WTC11 (cell line): Measurements from ENCODE around the gene AFF2. TPM values are rescaled to one million over a fixed set of nuclear protein-coding genes. Genes with fewer than 3 reads are reported as not detected.

Experiments used
- ATAC-seq: fragments of 200-7000 bp; cut with Tn5 transposase; 2 replicates; pipeline ENCODE4 v1.10.0; 2021; ENCODE audit warnings: mild to moderate bottlenecking, moderate library complexity
- CTCF ChIA-PET: fragments of 300-600 bp; sonication (Branson Sonifier 250); formaldehyde crosslinking; loops from one replicate; lab custom pipeline; 2021; ENCODE audit warnings: antibody characterized with exemption; lab: Charles Lee
- POLR2A ChIA-PET: fragments of 350-600 bp; sonication (Branson Sonifier 250); formaldehyde crosslinking; loops from one replicate; lab custom pipeline; 2021; ENCODE audit warnings: antibody characterized with exemption; lab: Charles Lee
- DNase-seq: peaks from one replicate; pipeline ENCODE4 v3.0.0; 2021; ENCODE audit warnings: low spot score
- H3K27ac Mint-ChIP-seq: 2 replicates; pipeline ENCODE4 v1.8.0; 2021; ENCODE audit warnings: mixed read lengths
- H3K27me3 Mint-ChIP-seq: 2 replicates; pipeline ENCODE4 v1.8.0; 2021; ENCODE audit warnings: low read depth, mild to moderate bottlenecking, moderate library complexity, mixed read lengths
- H3K36me3 Mint-ChIP-seq: 2 replicates; pipeline ENCODE4 v1.8.0; 2021; ENCODE audit warnings: mixed read lengths
- H3K4me1 Mint-ChIP-seq: 2 replicates; pipeline ENCODE4 v1.8.0; 2022; ENCODE audit warnings: mixed read lengths
- H3K4me3 Mint-ChIP-seq: 2 replicates; pipeline ENCODE4 v1.8.0; 2021; ENCODE audit warnings: mild to moderate bottlenecking, moderate library complexity, mixed read lengths
- H3K9me3 Mint-ChIP-seq: 2 replicates; pipeline ENCODE4 v1.8.0; 2021; ENCODE audit warnings: mixed read lengths
- CREB1 ChIP-seq: sonication (generic); formaldehyde crosslinking; IDR thresholded peaks from 2 replicates; pipeline ENCODE4 v1.8.0; 2023; ENCODE audit warnings: mild to moderate bottlenecking, missing genetic modification reagents
- HMGA2 ChIP-seq: fragments of 250-450 bp; sonication (Bioruptor Pico); IDR thresholded peaks from 2 replicates; pipeline ENCODE4 v1.4.0; 2021; ENCODE audit warnings: mild to moderate bottlenecking, moderate library complexity
- IRF2 ChIP-seq: sonication (generic); formaldehyde crosslinking; IDR thresholded peaks from 2 replicates; pipeline ENCODE4 v1.8.0; 2022; ENCODE audit warnings: low read depth, missing genetic modification reagents, borderline replicate concordance
- JUN ChIP-seq: sonication (generic); formaldehyde crosslinking; IDR thresholded peaks from 2 replicates; pipeline ENCODE4 v1.8.0; 2023; ENCODE audit warnings: mild to moderate bottlenecking, missing genetic modification reagents
- NFYB ChIP-seq: sonication (generic); formaldehyde crosslinking; conservative IDR thresholded peaks from 2 replicates; pipeline ENCODE4 v1.8.0; 2022; ENCODE audit warnings: low read depth, missing genetic modification reagents
- RORB ChIP-seq: fragments of 250-450 bp; sonication (Bioruptor Pico); IDR thresholded peaks from 2 replicates; pipeline ENCODE4 v1.9.0; 2021; ENCODE audit warnings: mild to moderate bottlenecking
- SP1 ChIP-seq: sonication (generic); formaldehyde crosslinking; conservative IDR thresholded peaks from 2 replicates; pipeline ENCODE4 v1.8.1; 2022; ENCODE audit warnings: missing genetic modification reagents
- TCF7 ChIP-seq: sonication (generic); formaldehyde crosslinking; IDR thresholded peaks from 2 replicates; pipeline ENCODE4 v1.8.0; 2022; ENCODE audit warnings: mild to moderate bottlenecking, low read depth, missing genetic modification reagents, moderate library complexity
- TEAD1 ChIP-seq: sonication (generic); formaldehyde crosslinking; IDR thresholded peaks from 2 replicates; pipeline ENCODE4 v1.8.0; 2022; ENCODE audit warnings: mild to moderate bottlenecking, missing genetic modification reagents
- ZNF138 ChIP-seq: sonication (generic); formaldehyde crosslinking; conservative IDR thresholded peaks from 2 replicates; pipeline ENCODE4 v1.8.1; 2022; ENCODE audit warnings: mild to moderate bottlenecking, moderate library complexity, missing genetic modification reagents
- ZNF219 ChIP-seq: sonication (generic); formaldehyde crosslinking; IDR thresholded peaks from 2 replicates; pipeline ENCODE4 v1.8.0; 2023; ENCODE audit warnings: missing genetic modification reagents, mild to moderate bottlenecking, borderline replicate concordance
- total RNA-seq: library from RNA; stranded (reverse); gene quantifications from 3 replicates; pipeline ENCODE4 v1.2.3, GENCODE V29; 2021
- TF ChIP-seq, protein P1 (sequence below): fragments of 200-600 bp; IDR thresholded peaks from 2 replicates; pipeline ENCODE4 v1.8.0; 2022; ENCODE audit warnings: antibody characterized with exemption
- TF ChIP-seq, protein P2 (sequence below): sonication (generic); formaldehyde crosslinking; IDR thresholded peaks from 2 replicates; pipeline ENCODE4 v1.8.1; 2023; ENCODE audit warnings: mild to moderate bottlenecking, missing genetic modification reagents, moderate library complexity
- TF ChIP-seq, protein P3 (sequence below): sonication (generic); formaldehyde crosslinking; IDR thresholded peaks from 2 replicates; pipeline ENCODE4 v1.8.1; 2022; ENCODE audit warnings: mild to moderate bottlenecking, missing genetic modification reagents, moderate library complexity, borderline replicate concordance
- TF ChIP-seq, protein P4 (sequence below): sonication (generic); formaldehyde crosslinking; IDR thresholded peaks from 2 replicates; pipeline ENCODE4 v1.8.1; 2023; ENCODE audit warnings: mild to moderate bottlenecking, missing genetic modification reagents, moderate library complexity
- TF ChIP-seq, protein P5 (sequence below): sonication (generic); formaldehyde crosslinking; IDR thresholded peaks from 2 replicates; pipeline ENCODE4 v1.8.1; 2022; ENCODE audit warnings: low read depth, missing genetic modification reagents, borderline replicate concordance
- TF ChIP-seq, protein P6 (sequence below): sonication (generic); formaldehyde crosslinking; IDR thresholded peaks from 2 replicates; pipeline ENCODE4 v1.8.1; 2023; ENCODE audit warnings: mild to moderate bottlenecking, moderate library complexity, missing genetic modification reagents

Gene AFF2
- total RNA-seq, 1 experiment from 2014 or later, result 7.6 TPM

DNA sequence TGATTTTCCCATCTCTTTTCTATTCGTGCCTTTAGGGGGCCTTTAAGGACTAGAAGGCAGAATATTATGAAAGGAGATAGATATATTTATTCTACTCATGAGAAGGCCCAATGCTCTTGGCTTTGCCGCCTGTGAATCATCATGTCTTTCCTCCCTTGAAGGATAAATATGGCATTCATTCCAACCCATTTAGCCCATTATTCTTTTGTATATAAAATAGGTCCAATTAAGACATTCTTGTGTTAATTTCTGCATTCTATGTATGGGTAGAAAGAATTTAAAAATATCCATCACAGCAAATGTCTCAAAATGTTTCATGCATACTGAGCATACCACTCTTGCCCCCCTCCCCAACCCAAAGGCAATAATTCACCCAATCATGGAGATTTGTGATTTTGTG, 115.1 kb downstream of the AFF2 start (continued):
- TF ChIP-seq, protein P1, sequence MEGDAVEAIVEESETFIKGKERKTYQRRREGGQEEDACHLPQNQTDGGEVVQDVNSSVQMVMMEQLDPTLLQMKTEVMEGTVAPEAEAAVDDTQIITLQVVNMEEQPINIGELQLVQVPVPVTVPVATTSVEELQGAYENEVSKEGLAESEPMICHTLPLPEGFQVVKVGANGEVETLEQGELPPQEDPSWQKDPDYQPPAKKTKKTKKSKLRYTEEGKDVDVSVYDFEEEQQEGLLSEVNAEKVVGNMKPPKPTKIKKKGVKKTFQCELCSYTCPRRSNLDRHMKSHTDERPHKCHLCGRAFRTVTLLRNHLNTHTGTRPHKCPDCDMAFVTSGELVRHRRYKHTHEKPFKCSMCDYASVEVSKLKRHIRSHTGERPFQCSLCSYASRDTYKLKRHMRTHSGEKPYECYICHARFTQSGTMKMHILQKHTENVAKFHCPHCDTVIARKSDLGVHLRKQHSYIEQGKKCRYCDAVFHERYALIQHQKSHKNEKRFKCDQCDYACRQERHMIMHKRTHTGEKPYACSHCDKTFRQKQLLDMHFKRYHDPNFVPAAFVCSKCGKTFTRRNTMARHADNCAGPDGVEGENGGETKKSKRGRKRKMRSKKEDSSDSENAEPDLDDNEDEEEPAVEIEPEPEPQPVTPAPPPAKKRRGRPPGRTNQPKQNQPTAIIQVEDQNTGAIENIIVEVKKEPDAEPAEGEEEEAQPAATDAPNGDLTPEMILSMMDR, result no peak
- no peak for TF ChIP-seq SP1
- no peak for TF ChIP-seq CREB1 (CRISPR knock-in tag)
- no peak for TF ChIP-seq HMGA2

DNA sequence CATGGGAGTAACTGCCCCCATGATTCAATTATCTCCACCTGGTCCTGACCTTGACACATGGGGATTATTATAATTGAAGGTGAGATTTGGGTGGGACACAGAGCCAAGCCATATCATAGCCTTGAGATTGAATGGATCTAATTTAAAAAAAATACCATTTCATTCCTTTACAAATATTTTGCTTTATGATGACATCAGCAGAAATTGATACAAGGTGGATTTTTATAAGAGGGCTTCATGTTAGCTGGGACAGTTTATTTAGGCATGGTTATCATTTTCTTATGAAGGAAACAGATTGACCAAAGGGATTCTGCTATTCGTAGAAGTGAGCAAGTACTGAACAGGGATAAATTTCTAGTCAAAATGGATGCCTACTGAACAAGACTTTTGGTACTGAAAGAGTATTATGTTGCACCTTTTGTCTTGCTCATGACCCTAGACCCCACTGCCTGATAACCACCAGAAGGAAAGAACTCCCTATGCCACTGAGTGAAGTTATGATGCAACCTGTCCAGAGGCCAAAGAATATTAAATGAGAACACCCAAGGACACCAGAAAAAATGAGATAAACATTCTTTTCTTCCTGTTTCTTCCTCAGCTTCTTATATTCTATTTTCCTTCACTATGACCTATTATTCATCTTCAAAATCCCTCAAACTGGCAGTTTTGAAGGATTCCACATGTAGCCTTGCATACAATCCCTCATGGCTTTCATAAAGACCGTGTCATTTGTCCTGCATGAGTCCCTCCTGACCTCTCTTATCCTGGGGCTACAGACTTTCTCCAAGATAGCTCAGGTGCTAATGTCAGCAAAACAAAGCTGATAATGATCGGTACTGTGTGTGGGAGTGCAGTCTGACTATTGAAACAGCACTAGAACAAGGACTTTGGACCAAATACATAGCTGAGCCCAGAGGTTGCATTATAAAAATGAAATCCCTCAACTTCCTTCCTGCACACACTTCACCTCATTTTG, 118.3 kb downstream of the AFF2 start:
- DNase-seq (no peak), ATAC-seq (no peak)
- CTCF ChIA-PET, result no interaction called here
- Mint-ChIP-seq H3K27ac (no peak overlapping the region), H3K36me3 (no peaks in the 10 kb centered on the region; the same call in 1 of the 2 replicates), H3K27me3 (no peaks in the 10 kb centered on the region), H3K9me3 (no peaks in the 10 kb centered on the region), H3K4me3 (no peak overlapping the region), H3K4me1 (peaks cover 13% of the 10 kb centered on the region)
- no peak for TF ChIP-seq IRF2 (CRISPR knock-in tag)
- TF ChIP-seq JUN (CRISPR knock-in tag), result no peak
- POLR2A ChIA-PET, result no interaction called here

DNA sequence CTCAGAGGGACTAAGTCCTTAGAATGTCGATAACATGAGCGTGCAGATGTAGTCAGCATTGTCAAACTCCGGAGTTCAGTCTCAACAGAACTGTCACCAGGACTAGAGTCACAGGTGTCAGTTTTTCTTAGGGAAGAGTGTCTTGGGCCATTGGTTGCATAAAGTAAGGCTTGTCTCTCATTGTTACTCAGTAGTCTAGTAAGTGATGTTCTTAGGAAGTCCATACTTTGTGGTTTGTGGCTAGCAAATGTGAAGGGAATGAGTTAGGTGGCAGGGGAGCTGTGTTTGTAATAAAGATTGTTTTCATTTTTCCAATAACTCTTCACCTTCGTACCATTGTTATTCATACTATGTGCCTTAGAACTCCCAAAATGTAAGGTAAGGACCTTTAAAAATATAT, 119.6 kb downstream of the AFF2 start:
- CTCF ChIA-PET, result no interaction called here
- TF ChIP-seq NFYB (no peak), ZNF138 (CRISPR knock-in tag) (no peak), ZNF219 (no peak)
- TF ChIP-seq, protein P2, sequence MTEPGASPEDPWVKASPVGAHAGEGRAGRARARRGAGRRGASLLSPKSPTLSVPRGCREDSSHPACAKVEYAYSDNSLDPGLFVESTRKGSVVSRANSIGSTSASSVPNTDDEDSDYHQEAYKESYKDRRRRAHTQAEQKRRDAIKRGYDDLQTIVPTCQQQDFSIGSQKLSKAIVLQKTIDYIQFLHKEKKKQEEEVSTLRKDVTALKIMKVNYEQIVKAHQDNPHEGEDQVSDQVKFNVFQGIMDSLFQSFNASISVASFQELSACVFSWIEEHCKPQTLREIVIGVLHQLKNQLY (CRISPR knock-in tag), result no peak
- TF ChIP-seq, protein P3, sequence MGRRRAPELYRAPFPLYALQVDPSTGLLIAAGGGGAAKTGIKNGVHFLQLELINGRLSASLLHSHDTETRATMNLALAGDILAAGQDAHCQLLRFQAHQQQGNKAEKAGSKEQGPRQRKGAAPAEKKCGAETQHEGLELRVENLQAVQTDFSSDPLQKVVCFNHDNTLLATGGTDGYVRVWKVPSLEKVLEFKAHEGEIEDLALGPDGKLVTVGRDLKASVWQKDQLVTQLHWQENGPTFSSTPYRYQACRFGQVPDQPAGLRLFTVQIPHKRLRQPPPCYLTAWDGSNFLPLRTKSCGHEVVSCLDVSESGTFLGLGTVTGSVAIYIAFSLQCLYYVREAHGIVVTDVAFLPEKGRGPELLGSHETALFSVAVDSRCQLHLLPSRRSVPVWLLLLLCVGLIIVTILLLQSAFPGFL (CRISPR knock-in tag), result no peak

DNA sequence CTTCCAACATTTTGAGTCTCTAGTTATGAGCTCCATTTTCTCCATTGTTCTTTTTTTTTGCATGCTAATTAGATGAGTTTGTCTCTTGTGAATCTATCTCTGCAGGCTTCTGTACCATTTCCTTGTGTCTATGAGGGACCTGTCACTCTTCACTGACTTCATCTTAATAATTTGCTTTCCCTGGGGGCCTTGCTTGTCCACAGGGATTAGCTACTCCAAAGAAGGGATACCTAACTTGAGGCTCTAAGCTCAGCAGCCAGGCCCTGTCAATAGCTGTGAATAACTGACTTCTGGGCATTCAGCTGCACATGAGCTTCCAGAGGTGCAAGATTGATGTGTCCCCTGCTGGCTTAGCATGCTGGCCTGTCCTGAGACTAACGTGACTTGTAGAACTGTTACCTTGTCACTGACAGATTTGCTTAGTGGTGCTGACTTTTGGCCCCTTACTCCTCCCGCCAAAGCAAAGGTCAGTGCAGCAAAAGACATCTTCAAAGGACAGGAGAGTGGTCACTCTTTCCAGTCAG, 124.6 kb downstream of the AFF2 start:
- Mint-ChIP-seq H3K9me3 (no peaks in the 10 kb centered on the region), H3K27me3 (no peaks in the 10 kb centered on the region), H3K4me3 (no peak overlapping the region), H3K4me1 (no peaks in the 10 kb centered on the region), H3K36me3 (no peaks in the 10 kb centered on the region), H3K27ac (no peak overlapping the region)
- DNase-seq (no peak), ATAC-seq (no peak)
- ChIA-PET POLR2A (no interaction called here), CTCF (no interaction called here)
- TF ChIP-seq, protein P3 (CRISPR knock-in tag), result no peak
- no peak for TF ChIP-seq TCF7 (CRISPR knock-in tag)
- TF ChIP-seq, protein P4, sequence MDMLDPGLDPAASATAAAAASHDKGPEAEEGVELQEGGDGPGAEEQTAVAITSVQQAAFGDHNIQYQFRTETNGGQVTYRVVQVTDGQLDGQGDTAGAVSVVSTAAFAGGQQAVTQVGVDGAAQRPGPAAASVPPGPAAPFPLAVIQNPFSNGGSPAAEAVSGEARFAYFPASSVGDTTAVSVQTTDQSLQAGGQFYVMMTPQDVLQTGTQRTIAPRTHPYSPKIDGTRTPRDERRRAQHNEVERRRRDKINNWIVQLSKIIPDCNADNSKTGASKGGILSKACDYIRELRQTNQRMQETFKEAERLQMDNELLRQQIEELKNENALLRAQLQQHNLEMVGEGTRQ (CRISPR knock-in tag), result no peak
- TF ChIP-seq, protein P5, sequence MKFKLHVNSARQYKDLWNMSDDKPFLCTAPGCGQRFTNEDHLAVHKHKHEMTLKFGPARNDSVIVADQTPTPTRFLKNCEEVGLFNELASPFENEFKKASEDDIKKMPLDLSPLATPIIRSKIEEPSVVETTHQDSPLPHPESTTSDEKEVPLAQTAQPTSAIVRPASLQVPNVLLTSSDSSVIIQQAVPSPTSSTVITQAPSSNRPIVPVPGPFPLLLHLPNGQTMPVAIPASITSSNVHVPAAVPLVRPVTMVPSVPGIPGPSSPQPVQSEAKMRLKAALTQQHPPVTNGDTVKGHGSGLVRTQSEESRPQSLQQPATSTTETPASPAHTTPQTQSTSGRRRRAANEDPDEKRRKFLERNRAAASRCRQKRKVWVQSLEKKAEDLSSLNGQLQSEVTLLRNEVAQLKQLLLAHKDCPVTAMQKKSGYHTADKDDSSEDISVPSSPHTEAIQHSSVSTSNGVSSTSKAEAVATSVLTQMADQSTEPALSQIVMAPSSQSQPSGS (CRISPR knock-in tag), result no peak
- TF ChIP-seq RORB, result no peak
- TF ChIP-seq TEAD1 (CRISPR knock-in tag), result no peak
- TF ChIP-seq, protein P6, sequence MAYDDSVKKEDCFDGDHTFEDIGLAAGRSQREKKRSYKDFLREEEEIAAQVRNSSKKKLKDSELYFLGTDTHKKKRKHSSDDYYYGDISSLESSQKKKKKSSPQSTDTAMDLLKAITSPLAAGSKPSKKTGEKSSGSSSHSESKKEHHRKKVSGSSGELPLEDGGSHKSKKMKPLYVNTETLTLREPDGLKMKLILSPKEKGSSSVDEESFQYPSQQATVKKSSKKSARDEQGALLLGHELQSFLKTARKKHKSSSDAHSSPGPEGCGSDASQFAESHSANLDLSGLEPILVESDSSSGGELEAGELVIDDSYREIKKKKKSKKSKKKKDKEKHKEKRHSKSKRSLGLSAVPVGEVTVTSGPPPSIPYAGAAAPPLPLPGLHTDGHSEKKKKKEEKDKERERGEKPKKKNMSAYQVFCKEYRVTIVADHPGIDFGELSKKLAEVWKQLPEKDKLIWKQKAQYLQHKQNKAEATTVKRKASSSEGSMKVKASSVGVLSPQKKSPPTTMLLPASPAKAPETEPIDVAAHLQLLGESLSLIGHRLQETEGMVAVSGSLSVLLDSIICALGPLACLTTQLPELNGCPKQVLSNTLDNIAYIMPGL (CRISPR knock-in tag), result no peak

More for the DNA sequence above, 119.6 kb downstream of the AFF2 start:
- no peaks in the 10 kb centered on the region; the same call in 1 of the 2 replicates for H3K36me3 Mint-ChIP-seq
- no peak overlapping the region for H3K4me3 Mint-ChIP-seq
- H3K27me3 Mint-ChIP-seq, result no peaks in the 10 kb centered on the region
- ATAC-seq (no peak), DNase-seq (no peak)
- POLR2A ChIA-PET, result no interaction called here
- no peaks in the 10 kb centered on the region for H3K9me3 Mint-ChIP-seq
- H3K4me1 Mint-ChIP-seq, result peaks cover 2% of the 10 kb centered on the region
- no peak overlapping the region for H3K27ac Mint-ChIP-seq
